ENCODE results near the gene MSANTD7.

DNA sequence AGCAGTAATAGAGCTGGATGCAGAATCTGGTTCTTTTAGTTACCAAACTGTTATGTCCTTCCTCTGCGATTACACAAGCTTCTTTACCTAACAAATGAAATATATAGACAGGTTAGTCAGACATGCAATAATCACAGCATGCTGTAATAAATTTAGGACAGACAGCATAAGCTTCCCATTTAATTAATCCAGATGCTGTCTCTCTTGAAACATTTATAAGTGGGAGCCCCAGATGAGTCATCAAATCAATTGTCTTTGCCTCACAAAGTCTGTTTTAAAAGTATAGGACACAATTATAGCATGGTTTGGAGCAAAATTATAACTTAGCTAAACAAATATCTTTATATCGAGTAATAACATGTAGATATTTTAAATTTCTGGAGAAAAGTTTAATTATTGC lies 1.9 kb upstream of the MSANTD7 start:
- TF ChIP-seq, protein P1, sequence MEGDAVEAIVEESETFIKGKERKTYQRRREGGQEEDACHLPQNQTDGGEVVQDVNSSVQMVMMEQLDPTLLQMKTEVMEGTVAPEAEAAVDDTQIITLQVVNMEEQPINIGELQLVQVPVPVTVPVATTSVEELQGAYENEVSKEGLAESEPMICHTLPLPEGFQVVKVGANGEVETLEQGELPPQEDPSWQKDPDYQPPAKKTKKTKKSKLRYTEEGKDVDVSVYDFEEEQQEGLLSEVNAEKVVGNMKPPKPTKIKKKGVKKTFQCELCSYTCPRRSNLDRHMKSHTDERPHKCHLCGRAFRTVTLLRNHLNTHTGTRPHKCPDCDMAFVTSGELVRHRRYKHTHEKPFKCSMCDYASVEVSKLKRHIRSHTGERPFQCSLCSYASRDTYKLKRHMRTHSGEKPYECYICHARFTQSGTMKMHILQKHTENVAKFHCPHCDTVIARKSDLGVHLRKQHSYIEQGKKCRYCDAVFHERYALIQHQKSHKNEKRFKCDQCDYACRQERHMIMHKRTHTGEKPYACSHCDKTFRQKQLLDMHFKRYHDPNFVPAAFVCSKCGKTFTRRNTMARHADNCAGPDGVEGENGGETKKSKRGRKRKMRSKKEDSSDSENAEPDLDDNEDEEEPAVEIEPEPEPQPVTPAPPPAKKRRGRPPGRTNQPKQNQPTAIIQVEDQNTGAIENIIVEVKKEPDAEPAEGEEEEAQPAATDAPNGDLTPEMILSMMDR (IDR thresholded peaks at IDR 0.05; ENCODE audit: insufficient read depth, low read length, poor library complexity, severe bottlenecking), result no peak
- TF ChIP-seq EZH2phosphoT487 (conservative IDR thresholded peaks at IDR 0.05; ENCODE audit: low read length), result no peak
